IMR-90 (cell line): Measurements from ENCODE around the gene CES2. TPM values are rescaled to one million over a fixed set of nuclear protein-coding genes. Genes with fewer than 3 reads are reported as not detected.

Source experiments
- ATAC-seq: fragments of 200-7000 bp; cut with Tn5 transposase; 2 replicates; pipeline ENCODE4 v1.9.1; 2020; ENCODE audit warnings: low read depth, mild to moderate bottlenecking, moderate library complexity
- BruUV-seq: library from RNA; stranded (reverse); fragments of 400-500 nt; replicated peaks from 2 replicates; lab custom pipeline; 2021; lab: Mats Ljungman, UMichigan
- CTCF ChIA-PET: fragments of 300-600 bp; formaldehyde crosslinking; extraction: SDS; loops from one replicate; lab custom pipeline; 2021; ENCODE audit warnings: antibody characterized with exemption; lab: Yijun Ruan, JAX
- POLR2A ChIA-PET: fragments of 300-600 bp; sonication (Branson Sonifier 250); formaldehyde crosslinking; loops from one replicate; lab custom pipeline; 2022; ENCODE audit warnings: antibody characterized with exemption; ENCODE audit not compliant: unreplicated experiment; lab: Charles Lee
- DNase-seq: peaks from one replicate; pipeline ENCODE4 v3.0.0; 2013
- H2AFZ ChIP-seq: replicated peaks from 2 replicates; pipeline ENCODE3; 2013; ENCODE audit warnings: low read length, mild to moderate bottlenecking; ENCODE audit not compliant: poor library complexity
- H2AK5ac ChIP-seq: 2 replicates; pipeline ENCODE4 v1.6.1; 2013; ENCODE audit warnings: low read depth, low read length, inconsistent platforms
- H2AK9ac ChIP-seq: replicated peaks from 2 replicates; pipeline ENCODE3; 2013; ENCODE audit warnings: mild to moderate bottlenecking, low read depth, low read length, moderate library complexity; ENCODE audit not compliant: poor library complexity
- H2BK120ac ChIP-seq: 2 replicates; pipeline ENCODE4 v1.6.1; 2013; ENCODE audit warnings: low read depth, low read length, inconsistent platforms
- H2BK15ac ChIP-seq: 3 replicates; pipeline ENCODE4 v1.6.1; 2013; ENCODE audit warnings: low read depth, low read length, inconsistent platforms
- H2BK20ac ChIP-seq: 2 replicates; pipeline ENCODE4 v1.6.1; 2013; ENCODE audit warnings: low read depth, mild to moderate bottlenecking, inconsistent platforms, low read length, moderate library complexity
- H2BK5ac ChIP-seq: 2 replicates; pipeline ENCODE4 v1.6.1; 2013; ENCODE audit warnings: mild to moderate bottlenecking, low read depth, low read length, inconsistent platforms; ENCODE audit not compliant: poor library complexity, severe bottlenecking
- H3K14ac ChIP-seq: replicated peaks from 2 replicates; pipeline ENCODE4 v1.6.1; 2013; ENCODE audit warnings: low read depth, low read length, inconsistent platforms
- H3K18ac ChIP-seq: 2 replicates; pipeline ENCODE4 v1.6.1; 2013; ENCODE audit warnings: low read depth, low read length, control low read depth
- H3K23ac ChIP-seq: 2 replicates; pipeline ENCODE4 v1.6.1; 2013; ENCODE audit warnings: low read depth, low read length, inconsistent platforms
- H3K27ac ChIP-seq: 2 replicates; pipeline ENCODE4 v1.5.1; 2013; ENCODE audit warnings: mild to moderate bottlenecking, control low read depth, low read length; ENCODE audit not compliant: insufficient read depth
- H3K27me3 ChIP-seq: 2 replicates; pipeline ENCODE4 v1.6.1; 2013; ENCODE audit warnings: low read length; ENCODE audit not compliant: control insufficient read depth, insufficient read depth
- H3K36me3 ChIP-seq: 2 replicates; pipeline ENCODE4 v1.6.1; 2013; ENCODE audit warnings: low read length, mixed read lengths; ENCODE audit not compliant: control insufficient read depth, insufficient read depth
- H3K4ac ChIP-seq: 2 replicates; pipeline ENCODE4 v1.6.1; 2013; ENCODE audit warnings: low read depth, low read length, inconsistent platforms
- H3K4me1 ChIP-seq: 2 replicates; pipeline ENCODE4 v1.6.1; 2013; ENCODE audit warnings: low read length, mixed read lengths; ENCODE audit not compliant: control insufficient read depth, insufficient read depth
- H3K4me2 ChIP-seq: 2 replicates; pipeline ENCODE4 v1.6.1; 2013; ENCODE audit warnings: low read depth, mild to moderate bottlenecking, control low read depth, low read length, moderate library complexity
- H3K4me3 ChIP-seq: 2 replicates; pipeline ENCODE4 v1.5.1; 2013; ENCODE audit warnings: low read depth, mild to moderate bottlenecking, control low read depth, low read length, moderate library complexity; ENCODE audit not compliant: insufficient read depth
- H3K56ac ChIP-seq: 2 replicates; pipeline ENCODE4 v1.6.1; 2013; ENCODE audit warnings: low read length, inconsistent platforms; ENCODE audit not compliant: insufficient read depth; ENCODE audit errors: extremely low read depth
- H3K79me1 ChIP-seq, 2 experiments: 2 replicates each; pipeline ENCODE4 v1.6.1; 2013; ENCODE audit warnings: low read length in 2 of 2, inconsistent platforms in 1 of 2, low read depth in 1 of 2
- H3K9ac ChIP-seq: 2 replicates; pipeline ENCODE4 v1.6.1; 2013; ENCODE audit warnings: low read depth, low read length, control low read depth
- H3K9me1 ChIP-seq: 2 replicates; pipeline ENCODE4 v1.6.1; 2013; ENCODE audit warnings: low read length, inconsistent platforms; ENCODE audit not compliant: insufficient read depth
- H3K9me3 ChIP-seq: 2 replicates; pipeline ENCODE4 v1.6.1; 2013; ENCODE audit warnings: low read length; ENCODE audit not compliant: control insufficient read depth, insufficient read depth
- H4K20me1 ChIP-seq: 2 replicates; pipeline ENCODE4 v1.6.1; 2013; ENCODE audit warnings: low read length, inconsistent platforms; ENCODE audit not compliant: insufficient read depth
- H4K5ac ChIP-seq: 2 replicates; pipeline ENCODE4 v1.6.1; 2013; ENCODE audit warnings: mild to moderate bottlenecking, low read depth, low read length, control low read depth
- H4K8ac ChIP-seq, 2 experiments: 2 replicates each; pipeline ENCODE4 v1.6.1; 2013; ENCODE audit warnings: low read depth in 2 of 2, low read length in 2 of 2, control low read depth in 1 of 2, inconsistent platforms in 1 of 2
- H4K91ac ChIP-seq: 2 replicates; pipeline ENCODE4 v1.6.1; 2013; ENCODE audit warnings: low read depth, low read length, inconsistent platforms; ENCODE audit not compliant: insufficient read depth
- BHLHE40 ChIP-seq: fragments of 150-350 bp; IDR thresholded peaks from 2 replicates; pipeline ENCODE4 v1.6.1; 2016; ENCODE audit warnings: mild to moderate bottlenecking, low read depth, low read length
- ELK1 ChIP-seq: fragments of 150-350 bp; IDR thresholded peaks from 2 replicates; pipeline ENCODE4 v1.6.1; 2016; ENCODE audit warnings: low read depth, mild to moderate bottlenecking, low read length, moderate library complexity, borderline replicate concordance
- FOS ChIP-seq: fragments of 150-350 bp; IDR thresholded peaks from 2 replicates; pipeline ENCODE4 v1.6.1; 2016; ENCODE audit warnings: low read depth, low read length
- MAFK ChIP-seq: IDR thresholded peaks from 2 replicates; pipeline ENCODE4 v1.6.1; 2012; ENCODE audit warnings: low read depth, low read length, improper control_type of control experiment
- MXI1 ChIP-seq: IDR thresholded peaks from 2 replicates; pipeline ENCODE4 v1.6.1; 2012; ENCODE audit warnings: low read depth, mild to moderate bottlenecking, low read length, moderate library complexity, borderline replicate concordance
- USF2 ChIP-seq: fragments of 150-350 bp; IDR thresholded peaks from 2 replicates; pipeline ENCODE4 v1.6.1; 2017; ENCODE audit warnings: mild to moderate bottlenecking, antibody characterized with exemption, low read length, low read depth
- WGBS, 2 experiments: methylation state at CpG; one replicate each; pipeline versions ENCODE4 v1.1.5 to v1.1.7; 2013; ENCODE audit warnings: missing lambda C conversion rate in 2 of 2; ENCODE audit not compliant: insufficient read length in 1 of 2; ENCODE audit errors: extremely low coverage in 2 of 2; 5-methylcytosine and 5-hydroxymethylcytosine counted together
- dilution Hi-C: fragments of 300-500 bp; cut with HindIII; formaldehyde crosslinking; loops from one replicate; pipeline ENCODE4 v1.14.3; 2018; ENCODE audit warnings: low sequenced_read_pairs; ENCODE audit not compliant: unreplicated experiment
- in situ Hi-C: fragments of 300-500 bp; cut with MboI; formaldehyde crosslinking; loops from 3 replicates; pipeline ENCODE4 v1.14.3; 2019; ENCODE audit warnings: low sequenced_read_pairs, inconsistent platforms, mixed read lengths
- intact Hi-C: fragments of 100-400 bp; cut with micrococcal nuclease; formaldehyde crosslinking; loops from 2 replicates; pipeline ENCODE4 v1.10.0; 2022
- polyA plus RNA-seq, 3 experiments: library from polyadenylated mRNA; depleted of rRNA; stranded (reverse); fragments of >200 nt; gene quantifications; 2 replicates each; pipeline ENCODE4 v1.2.3, GENCODE V29; 2012; ENCODE audit warnings: low replicate concordance in 1 of 3
- total RNA-seq: library from RNA; depleted of rRNA; stranded (reverse); fragments of >200 nt; gene quantifications from 2 replicates; pipeline ENCODE4 v1.2.3, GENCODE V29; 2012

CES2 gene
- total and polyA plus RNA-seq, 2 of the 4 experiments (the other 2 are of a cell fraction): 15.1 to 23.2 TPM

GRCh38 chr16:66891797-66892196 is 43.5 kb upstream of the CES2 start:
- Histone ChIP-seq H3K14ac (no peak overlapping the region), H2AK5ac (no peak overlapping the region), H3K4me1 (peaks cover 3% of the 10 kb centered on the region; the same call in 1 of the 2 replicates), H3K9ac (no peak overlapping the region), H3K9me3 (no peaks in the 10 kb centered on the region), H3K4ac (no peak overlapping the region), H4K5ac (no peak overlapping the region), H3K4me2 (no peak overlapping the region), H3K79me1 (peaks cover 0 to 3% of the 10 kb centered on the region in 2 experiments; a peak in 2 of 4 replicates), H2BK15ac (no peak overlapping the region), H3K18ac (no peak overlapping the region), H2AFZ (no peak overlapping the region), H4K8ac (no peak overlapping the region), H2AK9ac (no peak overlapping the region), H3K4me3 (no peak overlapping the region), H4K91ac (no peak overlapping the region), H2BK120ac (no peak overlapping the region), H3K27ac (no peak overlapping the region), H3K56ac (no peak overlapping the region), H3K23ac (no peak overlapping the region), H3K36me3 (peaks cover 6% of the 10 kb centered on the region; the same call in 1 of the 2 replicates), H3K27me3 (no peaks in the 10 kb centered on the region), H4K20me1 (peaks cover 1% of the 10 kb centered on the region; the same call in 1 of the 2 replicates), H3K9me1 (0 out of 2 replicates have a peak, but pooled peaks cover 2% of the 10 kb centered on the region), H2BK5ac (no peak overlapping the region), H2BK20ac (no peak overlapping the region)
- in situ Hi-C loops (no loop called here), intact Hi-C loops (loop anchor here (10.0 kb wide), 1 partner anchor 263 kb away; the partner anchor contains the start of genes B3GNT9, FBXL8 and TRADD), dilution Hi-C loops (no loop called here)
- ChIA-PET CTCF (no interaction called here), POLR2A (no interaction called here)
- no TSS peak for BruUV-seq
- no CpG with 5 or more reads among the region's 6 CpGs for WGBS, 2 experiments
- TF ChIP-seq FOS (no peak), BHLHE40 (no peak), MAFK (no peak), ELK1 (no peak), MXI1 (no peak), USF2 (no peak)
- DNase-seq: no peak
- no peak for ATAC-seq
